Gastroesophageal sphincter (tissue), 4 donors: ENCODE results near the gene IPO4. TPM values are rescaled to one million over a fixed set of nuclear protein-coding genes. Genes with fewer than 3 reads are reported as not detected.

Experiments
- small RNA-seq, 4 donors: library from RNA; depleted of rRNA; stranded (forward); fragments of <200 nt; gene quantifications; one replicate each; pipeline ENCODE3, GENCODE V24; 2016
- total RNA-seq, 4 donors: library from RNA; depleted of rRNA; stranded (reverse); fragments of >200 nt; gene quantifications; one replicate each; pipeline ENCODE4 v1.1.0, GENCODE V29; 2016

Gene IPO4
- total RNA-seq, 4 donors from 2014 or later: 16.8 to 31.6 (median 27.0) TPM

Small RNA genes lying within 50 kb of the gene (small RNA-seq; reads per million reads assigned to genes)
- 0 reads per million in 4 donors for gene AL136295.4
- 0 reads per million in 4 donors for gene CHMP4A
- 0 reads per million in 4 donors for gene IPO4
- 0 reads per million in 4 donors for gene IRF9
- gene MDP1: 0 reads per million in 4 donors
- gene RNA5SP383: 0.18 to 1.2 (median 0.46) reads per million in 4 donors

Other genes starting within 250 kb of the IPO4 start
- 10 to 100 TPM; 30.4 to 55.9 (median 37.1) TPM for gene DHRS4, start 235.0 kb downstream of the IPO4 start, total RNA-seq
- 10 to 100 TPM in 3 of 4 donors, 1 to 10 TPM in 1; 5.9 to 25.3 (median 16.7) TPM for gene DHRS4L2, start 199.9 kb downstream of the IPO4 start, total RNA-seq
- gene CARMIL3, start 136.8 kb downstream of the IPO4 start, total RNA-seq: under 1 TPM in 3 of 4 donors, not detected in 1; 0.12 to 0.47 (median 0.17) TPM
- gene CPNE6, start 117.3 kb downstream of the IPO4 start, total RNA-seq: 1 to 10 TPM in 1 of 4 donors, not detected in 3; 1.5 TPM
- gene PCK2, start 94.5 kb downstream of the IPO4 start, total RNA-seq: 10 to 100 TPM in 3 of 4 donors, 1 to 10 TPM in 1; 9.2 to 14.9 (median 11.6) TPM
- 10 to 100 TPM; 58.0 to 81.6 (median 71.6) TPM for gene DCAF11, start 74.0 kb downstream of the IPO4 start, total RNA-seq
- 10 to 100 TPM in 1 of 4 donors, 1 to 10 TPM in 1, under 1 TPM in 1, not detected in 1; 0.81 to 10.4 (median 5.0) TPM for gene NRL, start 73.9 kb downstream of the IPO4 start, total RNA-seq
- gene FITM1, start 58.2 kb downstream of the IPO4 start, total RNA-seq: under 1 TPM in 2 of 4 donors, not detected in 2; 0.27 to 0.67 TPM
- gene PSME1, start 52.6 kb downstream of the IPO4 start, total RNA-seq: 100 to 1,000 TPM; 114 to 186 (median 127) TPM
- 10 to 100 TPM in 2 of 4 donors, 1 to 10 TPM in 2; 6.4 to 15.4 (median 10.4) TPM for gene EMC9, start 47.2 kb downstream of the IPO4 start, total RNA-seq
- 10 to 100 TPM; 41.4 to 52.3 (median 42.0) TPM for gene PSME2, start 42.2 kb downstream of the IPO4 start, total RNA-seq
- gene RNF31, start 41.3 kb downstream of the IPO4 start, total RNA-seq: 10 to 100 TPM; 19.0 to 38.9 (median 32.0) TPM
- 10 to 100 TPM; 61.3 to 80.1 (median 68.1) TPM for gene IRF9, start 27.6 kb downstream of the IPO4 start, total RNA-seq
- 1 to 10 TPM; 1.6 to 8.2 (median 6.8) TPM for gene REC8, start 16.7 kb downstream of the IPO4 start, total RNA-seq
- gene TM9SF1, start 6.6 kb upstream of the IPO4 start, total RNA-seq: 10 to 100 TPM; 34.7 to 53.3 (median 45.0) TPM
- under 1 TPM in 1 of 4 donors, not detected in 3; 0.40 TPM for gene TSSK4, start 16.9 kb upstream of the IPO4 start, total RNA-seq
- 100 to 1,000 TPM in 2 of 4 donors, 10 to 100 TPM in 2; 93.4 to 134 (median 106) TPM for gene CHMP4A, start 24.7 kb upstream of the IPO4 start, total RNA-seq
- gene MDP1, start 27.2 kb upstream of the IPO4 start, total RNA-seq: 10 to 100 TPM in 3 of 4 donors, 1 to 10 TPM in 1; 6.9 to 17.1 (median 11.4) TPM
- 100 to 1,000 TPM; 136 to 193 (median 168) TPM for gene NEDD8, start 43.6 kb upstream of the IPO4 start, total RNA-seq
- gene GMPR2, start 44.1 kb upstream of the IPO4 start, total RNA-seq: 10 to 100 TPM; 46.0 to 70.5 (median 59.8) TPM
- 10 to 100 TPM; 53.2 to 72.5 (median 70.0) TPM for gene TINF2, start 53.8 kb upstream of the IPO4 start, total RNA-seq
- gene TGM1, start 74.4 kb upstream of the IPO4 start, total RNA-seq: 10 to 100 TPM in 1 of 4 donors, 1 to 10 TPM in 3; 1.3 to 43.3 (median 6.3) TPM
- 10 to 100 TPM; 12.9 to 27.6 (median 16.5) TPM for gene RABGGTA, start 82.8 kb upstream of the IPO4 start, total RNA-seq
- gene DHRS1, start 111.0 kb upstream of the IPO4 start, total RNA-seq: 10 to 100 TPM in 3 of 4 donors, 1 to 10 TPM in 1; 8.2 to 33.0 (median 17.7) TPM
- gene NOP9, start 111.0 kb upstream of the IPO4 start, total RNA-seq: 10 to 100 TPM; 19.4 to 29.2 (median 22.8) TPM
- gene CIDEB, start 119.2 kb upstream of the IPO4 start, total RNA-seq: 10 to 100 TPM in 2 of 4 donors, 1 to 10 TPM in 2; 4.9 to 12.5 (median 9.5) TPM
- 1 to 10 TPM; 2.4 to 5.0 (median 3.4) TPM for gene LTB4R2, start 121.3 kb upstream of the IPO4 start, total RNA-seq
- gene LTB4R, start 122.7 kb upstream of the IPO4 start, total RNA-seq: 1 to 10 TPM; 3.0 to 4.2 (median 3.4) TPM
- 10 to 100 TPM; 13.3 to 40.5 (median 22.6) TPM for gene ADCY4, start 146.3 kb upstream of the IPO4 start, total RNA-seq
- gene RIPK3, start 151.2 kb upstream of the IPO4 start, total RNA-seq: 1 to 10 TPM; 3.1 to 8.9 (median 3.9) TPM
- gene NFATC4, start 179.4 kb upstream of the IPO4 start, total RNA-seq: 10 to 100 TPM; 33.5 to 63.5 (median 57.9) TPM
- 10 to 100 TPM in 2 of 4 donors, 1 to 10 TPM in 2; 6.9 to 19.9 (median 11.5) TPM for gene NYNRIN, start 210.2 kb upstream of the IPO4 start, total RNA-seq
- gene CBLN3, start 240.9 kb upstream of the IPO4 start, total RNA-seq: 1 to 10 TPM in 3 of 4 donors, under 1 TPM in 1; 0.49 to 2.8 (median 2.1) TPM
- 10 to 100 TPM; 50.7 to 68.0 (median 61.3) TPM for gene KHNYN, start 241.1 kb upstream of the IPO4 start, total RNA-seq